Measurements from ENCODE around the gene ZNF215.
"Not testable (repeated sequence)": the region's sequence is repeated elsewhere in the genome, so short reads cannot be mapped to it uniquely, and the experiment has no call there.

The ZNF215 gene

DNA sequence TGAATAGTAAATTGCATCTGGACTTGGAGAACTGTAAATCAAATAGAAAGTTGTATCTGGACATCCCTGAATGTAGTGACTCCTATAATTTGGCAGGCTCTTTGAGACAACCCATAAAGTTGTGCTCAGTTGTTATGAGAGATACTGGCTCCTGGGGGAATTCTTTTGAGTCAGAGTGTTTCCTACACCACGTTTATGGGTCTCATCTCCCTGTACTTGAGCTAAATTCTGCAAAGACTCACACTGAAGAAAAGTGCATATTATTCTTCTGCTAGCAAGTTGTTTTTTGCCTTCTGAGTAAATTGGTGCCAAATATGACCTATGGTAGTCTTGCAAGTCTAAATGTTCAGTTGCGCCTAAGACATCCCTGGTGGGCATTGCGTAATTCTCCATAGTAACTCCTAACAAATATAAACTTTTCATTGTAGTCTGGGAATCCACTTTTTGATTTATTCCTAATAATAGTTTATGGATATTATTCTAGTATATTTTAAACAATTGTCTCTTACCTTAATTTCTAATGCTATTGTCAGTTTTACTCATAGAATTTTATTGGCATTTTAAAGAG is 5.0 kb downstream of the ZNF215 start:
- no peak overlapping the region for H3K4me3 ChIP-seq (ENCODE audit: low read length)
- DNase-seq (ENCODE audit: low read depth) = no peak
- TF ChIP-seq, protein P1, sequence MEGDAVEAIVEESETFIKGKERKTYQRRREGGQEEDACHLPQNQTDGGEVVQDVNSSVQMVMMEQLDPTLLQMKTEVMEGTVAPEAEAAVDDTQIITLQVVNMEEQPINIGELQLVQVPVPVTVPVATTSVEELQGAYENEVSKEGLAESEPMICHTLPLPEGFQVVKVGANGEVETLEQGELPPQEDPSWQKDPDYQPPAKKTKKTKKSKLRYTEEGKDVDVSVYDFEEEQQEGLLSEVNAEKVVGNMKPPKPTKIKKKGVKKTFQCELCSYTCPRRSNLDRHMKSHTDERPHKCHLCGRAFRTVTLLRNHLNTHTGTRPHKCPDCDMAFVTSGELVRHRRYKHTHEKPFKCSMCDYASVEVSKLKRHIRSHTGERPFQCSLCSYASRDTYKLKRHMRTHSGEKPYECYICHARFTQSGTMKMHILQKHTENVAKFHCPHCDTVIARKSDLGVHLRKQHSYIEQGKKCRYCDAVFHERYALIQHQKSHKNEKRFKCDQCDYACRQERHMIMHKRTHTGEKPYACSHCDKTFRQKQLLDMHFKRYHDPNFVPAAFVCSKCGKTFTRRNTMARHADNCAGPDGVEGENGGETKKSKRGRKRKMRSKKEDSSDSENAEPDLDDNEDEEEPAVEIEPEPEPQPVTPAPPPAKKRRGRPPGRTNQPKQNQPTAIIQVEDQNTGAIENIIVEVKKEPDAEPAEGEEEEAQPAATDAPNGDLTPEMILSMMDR (IDR thresholded peaks at IDR 0.05; ENCODE audit: insufficient read depth, low read depth, low read length, missing control alignments) = no peak

DNA sequence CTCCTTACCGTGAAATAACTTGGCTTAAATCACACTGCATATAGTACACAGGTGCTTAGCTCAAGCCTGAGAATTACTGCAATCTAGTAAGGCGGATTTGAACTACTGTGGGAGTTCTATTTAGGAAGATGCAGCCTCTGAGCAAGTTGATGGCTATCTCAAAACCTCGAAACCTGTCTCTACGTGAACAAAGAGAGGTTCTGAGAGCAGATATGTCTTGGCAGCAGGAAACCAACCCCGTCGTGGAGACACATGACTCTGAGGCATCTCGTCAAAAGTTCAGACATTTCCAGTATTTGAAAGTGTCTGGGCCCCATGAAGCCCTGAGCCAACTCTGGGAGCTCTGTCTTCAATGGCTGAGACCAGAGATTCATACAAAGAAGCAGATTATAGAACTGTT is 5.9 kb downstream of the ZNF215 start:
- H3K4me3 ChIP-seq (ENCODE audit: low read length) = no peak overlapping the region
- no peak for DNase-seq (ENCODE audit: low read depth)
- TF ChIP-seq, protein P1 (IDR thresholded peaks at IDR 0.05; ENCODE audit: insufficient read depth, low read depth, low read length, missing control alignments) = no peak

DNA sequence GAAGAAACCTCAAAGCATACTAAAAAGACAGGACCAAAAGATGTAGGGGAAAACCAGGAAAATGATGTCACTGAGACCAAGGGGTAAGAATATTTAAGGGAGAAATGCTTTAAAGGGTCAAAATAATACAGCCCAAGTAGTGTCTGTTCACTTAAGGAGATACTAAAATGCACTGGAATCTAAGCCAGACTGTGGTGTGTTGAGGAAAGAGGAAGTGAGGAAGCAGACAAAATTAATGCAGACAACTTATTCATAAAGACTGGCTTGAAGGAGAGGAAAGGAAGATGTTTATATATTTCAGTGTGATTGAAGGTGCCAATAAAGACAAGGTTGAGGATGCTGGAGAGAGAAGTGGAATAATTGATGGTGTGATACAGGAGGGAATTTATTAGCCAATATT is 15.7 kb downstream of the ZNF215 start:
- H3K4me3 ChIP-seq (ENCODE audit: low read length) = no peak overlapping the region
- TF ChIP-seq, protein P1 (IDR thresholded peaks at IDR 0.05; ENCODE audit: insufficient read depth, low read depth, low read length, missing control alignments) = no peak
- no peak for DNase-seq (ENCODE audit: low read depth)

DNA sequence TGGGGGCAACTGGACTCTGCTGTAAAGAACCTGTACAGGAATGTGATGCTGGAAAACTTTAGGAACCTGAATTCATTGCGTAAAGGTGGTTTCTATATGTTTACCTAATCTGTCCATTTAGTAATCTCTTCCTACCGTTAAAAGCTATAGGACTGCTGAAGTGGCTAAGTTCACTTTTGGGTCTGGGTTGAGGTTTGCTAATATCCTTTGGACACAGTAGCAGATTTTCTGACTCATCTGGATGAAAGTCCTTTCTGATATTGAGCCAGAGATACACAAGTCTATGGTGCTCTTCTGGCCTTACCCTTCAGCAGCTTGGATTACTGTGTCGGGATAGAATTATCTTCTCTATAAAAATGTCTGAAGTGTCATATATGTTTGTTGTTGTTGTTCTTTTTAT is 16.9 kb downstream of the ZNF215 start:
- DNase-seq (ENCODE audit: low read depth) = no peak
- H3K4me3 ChIP-seq (ENCODE audit: low read length) = no peak overlapping the region
- TF ChIP-seq, protein P1 (IDR thresholded peaks at IDR 0.05; ENCODE audit: insufficient read depth, low read depth, low read length, missing control alignments) = no peak

DNA sequence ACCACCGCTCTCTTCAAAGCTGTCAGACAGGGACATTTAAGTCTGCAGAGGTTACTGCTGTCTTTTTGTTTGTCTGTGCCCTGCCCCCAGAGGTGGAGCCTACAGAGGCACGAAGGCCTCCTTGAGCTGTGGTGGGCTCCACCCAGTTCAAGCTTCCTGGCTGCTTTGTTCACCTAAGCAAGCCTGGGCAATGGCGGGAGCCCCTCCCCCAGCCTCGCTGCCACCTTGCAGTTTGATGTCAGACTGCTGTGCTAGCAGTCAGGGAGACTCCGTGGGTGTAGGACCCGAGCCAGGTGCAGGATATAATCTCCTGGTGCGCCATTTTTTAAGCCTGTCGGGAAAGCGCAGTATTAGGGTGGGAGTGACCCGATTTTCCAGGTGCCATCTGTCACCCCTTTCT is 28.0 kb downstream of the ZNF215 start:
- H3K4me3 ChIP-seq (ENCODE audit: low read length); DNase-seq (ENCODE audit: low read depth): not testable (repeated sequence)

DNA sequence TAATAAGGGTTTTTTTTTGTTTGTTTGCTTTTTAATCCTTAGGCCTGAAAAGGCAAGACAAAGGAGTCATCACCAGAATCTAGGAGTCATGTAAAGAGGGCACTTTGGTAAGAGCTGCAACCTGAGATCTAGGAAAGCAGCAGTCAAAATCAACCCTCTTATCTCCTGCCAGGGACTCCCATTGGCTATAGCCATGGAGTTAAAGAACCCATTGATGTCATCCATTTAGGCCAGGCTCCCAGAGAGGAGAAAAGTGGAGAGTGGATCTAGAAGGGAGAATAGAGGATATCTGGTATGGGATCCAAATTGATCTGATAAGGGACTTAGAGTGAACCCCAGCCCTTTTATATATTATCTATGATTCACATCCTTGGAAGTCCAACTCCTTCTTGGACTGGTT is 35.9 kb downstream of the ZNF215 start:
- no peak for DNase-seq (ENCODE audit: low read depth)
- H3K4me3 ChIP-seq (ENCODE audit: low read length) = no peak overlapping the region
- TF ChIP-seq, protein P1 (IDR thresholded peaks at IDR 0.05; ENCODE audit: insufficient read depth, low read depth, low read length, missing control alignments) = no peak

DNA sequence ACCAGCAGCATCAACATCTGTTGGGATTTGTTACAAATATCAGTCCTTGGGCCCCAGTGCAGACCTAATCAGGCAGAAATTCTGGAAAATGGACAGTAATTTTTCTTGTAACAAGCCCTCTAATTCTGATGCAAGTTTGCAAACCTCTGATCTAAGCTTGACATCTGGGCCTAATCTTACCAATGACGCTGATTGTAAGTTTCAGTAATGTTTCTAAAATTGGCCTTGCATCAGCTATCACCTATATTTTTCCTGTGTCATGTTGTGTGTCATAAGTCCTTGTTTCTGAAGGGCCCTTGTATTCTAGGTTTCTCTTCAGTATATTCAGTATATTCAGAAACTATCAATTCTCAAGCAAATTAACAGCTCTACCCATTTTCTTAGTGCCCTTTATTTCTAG is 36.4 kb downstream of the ZNF215 start:
- no peak for DNase-seq (ENCODE audit: low read depth)
- H3K4me3 ChIP-seq (ENCODE audit: low read length) = no peak overlapping the region
- TF ChIP-seq, protein P1 (IDR thresholded peaks at IDR 0.05; ENCODE audit: insufficient read depth, low read depth, low read length, missing control alignments) = no peak

Data from epithelial cell of esophagus (primary cell).